Panc1 (cell line): ENCODE data around the gene LRRC47. TPM values are rescaled to one million over a fixed set of nuclear protein-coding genes. Genes with fewer than 3 reads are reported as not detected.
A peak's percentile ranks its signal among the peaks of the same experiment; 100 is the strongest.

Experiments
- ATAC-seq: fragments of 200-7000 bp; cut with Tn5 transposase; 2 replicates; pipeline ENCODE4 v1.9.1; 2020; ENCODE audit warnings: mild to moderate bottlenecking, moderate library complexity
- BruUV-seq: library from RNA; stranded (reverse); fragments of 400-500 nt; replicated peaks from 2 replicates; lab custom pipeline; 2021; lab: Mats Ljungman, UMichigan
- CTCF ChIA-PET: fragments of 300-600 bp; sonication (Branson Sonifier 250); formaldehyde crosslinking; loops from one replicate; lab custom pipeline; 2022; ENCODE audit warnings: antibody characterized with exemption; lab: Charles Lee
- POLR2A ChIA-PET: fragments of 300-600 bp; sonication (Branson Sonifier 250); formaldehyde crosslinking; loops from one replicate; lab custom pipeline; 2022; ENCODE audit warnings: antibody characterized with exemption; lab: Charles Lee
- DNase-seq: peaks from one replicate; pipeline ENCODE4 v3.0.0-alpha.2; 2010; ENCODE audit warnings: low read depth, low spot score
- H3K27ac ChIP-seq: 2 replicates; pipeline ENCODE4 v1.5.1; 2011; ENCODE audit warnings: mild to moderate bottlenecking, low read length, inconsistent platforms
- H3K27me3 ChIP-seq: fragments of 200-500 bp; sonication (Bioruptor generic); 2 replicates; pipeline ENCODE4 v1.6.0; 2014; ENCODE audit warnings: low read length, inconsistent platforms; ENCODE audit not compliant: control insufficient read depth, insufficient read depth
- H3K36me3 ChIP-seq: fragments of 200-500 bp; sonication (Bioruptor generic); 2 replicates; pipeline ENCODE4 v1.5.1; 2014; ENCODE audit warnings: inconsistent platforms, mild to moderate bottlenecking, low read length, moderate library complexity; ENCODE audit not compliant: control insufficient read depth, insufficient read depth
- H3K4me1 ChIP-seq: 2 replicates; pipeline ENCODE4 v1.5.1; 2011; ENCODE audit warnings: inconsistent platforms, mild to moderate bottlenecking, low read length, moderate library complexity; ENCODE audit not compliant: control insufficient read depth, insufficient read depth
- H3K4me3 ChIP-seq, 2 experiments: 2 replicates each; pipeline ENCODE4 v1.5.1; 2011 to 2012; ENCODE audit warnings: low read depth in 2 of 2, low read length in 2 of 2, mild to moderate bottlenecking in 2 of 2, inconsistent platforms in 1 of 2, moderate library complexity in 1 of 2
- H3K9me3 ChIP-seq: fragments of 200-500 bp; sonication (Bioruptor generic); 2 replicates; pipeline ENCODE4 v1.5.1; 2014; ENCODE audit warnings: low read depth, mild to moderate bottlenecking, inconsistent platforms, low read length, moderate library complexity; ENCODE audit not compliant: control insufficient read depth, insufficient read depth
- POLR2AphosphoS5 ChIP-seq: IDR thresholded peaks from 2 replicates; pipeline ENCODE4 v1.6.1; 2012; ENCODE audit warnings: mild to moderate bottlenecking, low read depth, low read length, moderate library complexity
- SIN3A ChIP-seq: IDR thresholded peaks from 2 replicates; pipeline ENCODE4 v1.6.1; 2012; ENCODE audit warnings: low read depth, mild to moderate bottlenecking, low read length, moderate library complexity, borderline replicate concordance; ENCODE audit not compliant: insufficient read depth
- TCF7L2 ChIP-seq: IDR thresholded peaks from 2 replicates; pipeline ENCODE4 v1.6.1; 2011; ENCODE audit warnings: mild to moderate bottlenecking, low read depth, low read length, inconsistent platforms
- in situ Hi-C: cut with HindIII; loops from 2 replicates; pipeline ENCODE4 v1.10.0; 2016; ENCODE audit warnings: low sequenced_read_pairs, low pct_unique_long_range_greater_than_20kb
- intact Hi-C: fragments of 100-400 bp; cut with micrococcal nuclease; formaldehyde crosslinking; loops from one replicate; pipeline ENCODE4 v1.10.0; 2022; ENCODE audit not compliant: unreplicated experiment
- total RNA-seq: library from RNA; stranded (reverse); gene quantifications from one replicate; pipeline ENCODE4 v1.2.1, GENCODE V29; 2021; ENCODE audit not compliant: unreplicated experiment
- TF ChIP-seq, protein P1 (sequence below), 2 experiments: IDR thresholded peaks; 2 replicates each; pipeline ENCODE4 v1.6.1; 2011 to 2012; ENCODE audit warnings: low read depth in 2 of 2, control low read depth in 1 of 2, low read length in 1 of 2, mild to moderate bottlenecking in 1 of 2, moderate library complexity in 1 of 2; ENCODE audit not compliant: insufficient read depth in 1 of 2
- TF ChIP-seq, protein P2 (sequence below): fragments of 450-650 bp; IDR thresholded peaks from 2 replicates; pipeline ENCODE4 v1.5.1; 2017; ENCODE audit warnings: mild to moderate bottlenecking

Gene LRRC47
- total RNA-seq, 1 experiment from 2014 or later = 51.0 TPM

GRCh38 chr1:3773572-3774275 lies 22.6 kb downstream of the LRRC47 start:
- TF ChIP-seq SIN3A (no peak), TCF7L2 (no peak), POLR2AphosphoS5 (no peak)
- TF ChIP-seq, protein P1, sequence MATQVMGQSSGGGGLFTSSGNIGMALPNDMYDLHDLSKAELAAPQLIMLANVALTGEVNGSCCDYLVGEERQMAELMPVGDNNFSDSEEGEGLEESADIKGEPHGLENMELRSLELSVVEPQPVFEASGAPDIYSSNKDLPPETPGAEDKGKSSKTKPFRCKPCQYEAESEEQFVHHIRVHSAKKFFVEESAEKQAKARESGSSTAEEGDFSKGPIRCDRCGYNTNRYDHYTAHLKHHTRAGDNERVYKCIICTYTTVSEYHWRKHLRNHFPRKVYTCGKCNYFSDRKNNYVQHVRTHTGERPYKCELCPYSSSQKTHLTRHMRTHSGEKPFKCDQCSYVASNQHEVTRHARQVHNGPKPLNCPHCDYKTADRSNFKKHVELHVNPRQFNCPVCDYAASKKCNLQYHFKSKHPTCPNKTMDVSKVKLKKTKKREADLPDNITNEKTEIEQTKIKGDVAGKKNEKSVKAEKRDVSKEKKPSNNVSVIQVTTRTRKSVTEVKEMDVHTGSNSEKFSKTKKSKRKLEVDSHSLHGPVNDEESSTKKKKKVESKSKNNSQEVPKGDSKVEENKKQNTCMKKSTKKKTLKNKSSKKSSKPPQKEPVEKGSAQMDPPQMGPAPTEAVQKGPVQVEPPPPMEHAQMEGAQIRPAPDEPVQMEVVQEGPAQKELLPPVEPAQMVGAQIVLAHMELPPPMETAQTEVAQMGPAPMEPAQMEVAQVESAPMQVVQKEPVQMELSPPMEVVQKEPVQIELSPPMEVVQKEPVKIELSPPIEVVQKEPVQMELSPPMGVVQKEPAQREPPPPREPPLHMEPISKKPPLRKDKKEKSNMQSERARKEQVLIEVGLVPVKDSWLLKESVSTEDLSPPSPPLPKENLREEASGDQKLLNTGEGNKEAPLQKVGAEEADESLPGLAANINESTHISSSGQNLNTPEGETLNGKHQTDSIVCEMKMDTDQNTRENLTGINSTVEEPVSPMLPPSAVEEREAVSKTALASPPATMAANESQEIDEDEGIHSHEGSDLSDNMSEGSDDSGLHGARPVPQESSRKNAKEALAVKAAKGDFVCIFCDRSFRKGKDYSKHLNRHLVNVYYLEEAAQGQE (IDR thresholded peaks at IDR 0.05; ENCODE audit: insufficient read depth in 1 of 2, low read depth in 2 of 2, low read length in 1 of 2) = no peak
- TF ChIP-seq, protein P2, sequence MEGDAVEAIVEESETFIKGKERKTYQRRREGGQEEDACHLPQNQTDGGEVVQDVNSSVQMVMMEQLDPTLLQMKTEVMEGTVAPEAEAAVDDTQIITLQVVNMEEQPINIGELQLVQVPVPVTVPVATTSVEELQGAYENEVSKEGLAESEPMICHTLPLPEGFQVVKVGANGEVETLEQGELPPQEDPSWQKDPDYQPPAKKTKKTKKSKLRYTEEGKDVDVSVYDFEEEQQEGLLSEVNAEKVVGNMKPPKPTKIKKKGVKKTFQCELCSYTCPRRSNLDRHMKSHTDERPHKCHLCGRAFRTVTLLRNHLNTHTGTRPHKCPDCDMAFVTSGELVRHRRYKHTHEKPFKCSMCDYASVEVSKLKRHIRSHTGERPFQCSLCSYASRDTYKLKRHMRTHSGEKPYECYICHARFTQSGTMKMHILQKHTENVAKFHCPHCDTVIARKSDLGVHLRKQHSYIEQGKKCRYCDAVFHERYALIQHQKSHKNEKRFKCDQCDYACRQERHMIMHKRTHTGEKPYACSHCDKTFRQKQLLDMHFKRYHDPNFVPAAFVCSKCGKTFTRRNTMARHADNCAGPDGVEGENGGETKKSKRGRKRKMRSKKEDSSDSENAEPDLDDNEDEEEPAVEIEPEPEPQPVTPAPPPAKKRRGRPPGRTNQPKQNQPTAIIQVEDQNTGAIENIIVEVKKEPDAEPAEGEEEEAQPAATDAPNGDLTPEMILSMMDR = no peak
- POLR2A ChIA-PET = no interaction called here
- intact Hi-C loops (no loop called here), in situ Hi-C loops (no loop called here)
- H3K4me3 ChIP-seq = peak overlapping the region; percentile 53 to 57
- H3K27ac ChIP-seq = peak overlapping the region; percentile 58
- DNase-seq = no peak
- H3K27me3 ChIP-seq = no peaks in the 10 kb centered on the region
- no TSS peak for BruUV-seq
- H3K4me1 ChIP-seq = peaks cover 51% of the 10 kb centered on the region
- ATAC-seq = peak; percentile 36
- CTCF ChIA-PET = interaction anchor here (1.1 kb wide), 1 partner anchor 49 kb away, joined by 3 read pairs; no protein-coding TSS in a partner anchor
- H3K9me3 ChIP-seq = no peaks in the 10 kb centered on the region
- no peaks in the 10 kb centered on the region for H3K36me3 ChIP-seq

DNA sequence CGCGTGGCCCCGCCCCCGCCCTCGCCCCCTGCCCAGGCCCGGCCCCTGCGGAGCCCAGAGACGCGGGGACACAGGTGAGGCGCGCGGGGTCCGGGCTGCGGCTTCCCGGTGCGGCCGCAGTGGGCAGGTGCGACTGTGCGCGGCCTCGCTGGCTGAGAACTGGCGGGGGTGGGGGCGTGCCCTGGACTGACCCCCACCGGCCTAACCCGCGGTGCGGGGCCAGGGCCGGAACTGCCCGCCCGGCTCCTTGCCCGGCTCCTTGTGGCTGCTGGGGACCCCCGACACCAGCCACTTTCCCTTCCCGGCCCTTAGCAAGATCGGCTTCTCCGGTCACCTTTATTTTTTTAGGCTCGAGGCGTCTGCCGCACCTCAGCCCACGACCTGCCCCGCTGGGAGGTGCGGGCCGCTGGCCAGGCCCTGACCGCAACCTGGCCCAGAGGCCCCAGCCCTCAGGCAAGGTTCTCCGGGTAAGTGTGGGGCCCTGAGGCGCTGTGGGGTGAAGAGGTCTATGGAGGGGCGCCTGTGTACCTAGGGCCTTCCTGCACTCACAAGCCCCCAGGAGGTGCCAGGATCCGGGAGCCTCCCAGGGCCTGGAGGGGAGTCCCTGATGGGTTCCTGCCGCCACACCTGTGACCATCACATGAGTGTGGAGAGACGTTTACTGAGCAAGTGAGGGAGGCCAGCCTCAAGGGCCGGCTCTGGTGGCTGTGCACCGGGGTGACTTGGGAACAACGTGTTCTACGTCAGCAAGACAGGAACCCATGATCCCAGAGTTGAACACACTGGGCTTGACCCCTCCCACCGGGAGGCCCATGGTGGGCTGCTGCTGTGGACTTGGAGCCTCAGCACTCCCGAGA lies 23.4 kb downstream of the LRRC47 start, which contains the start of gene SMIM1:
TSS of gene SMIM1 (plus strand) at position 35 of the 857 bp plus-strand sequence. CDS start 2,625 bp downstream, outside the sequence.
- POLR2A ChIA-PET = no interaction called here
- CTCF ChIA-PET = interaction anchor here (1.1 kb wide), 1 partner anchor 48 kb away, joined by 3 read pairs; no protein-coding TSS in a partner anchor
- Histone ChIP-seq H3K9me3 (no peaks in the 10 kb centered on the region), H3K36me3 (no peaks in the 10 kb centered on the region), H3K4me3 (peak within 1 kb of the TSS; percentile 54 to 57), H3K27me3 (no peaks in the 10 kb centered on the region), H3K27ac (peak within 1 kb of the TSS; percentile 58), H3K4me1 (peaks cover 51% of the 10 kb centered on the region)
- in situ Hi-C loops = no loop called here
- peak; percentile 33 for ATAC-seq
- TF ChIP-seq POLR2AphosphoS5 (no peak), SIN3A (no peak), TCF7L2 (no peak)
- TF ChIP-seq, protein P1 (IDR thresholded peaks at IDR 0.05; ENCODE audit: insufficient read depth in 1 of 2, low read depth in 2 of 2, low read length in 1 of 2) = no peak
- TF ChIP-seq, protein P2 = no peak
- no peak for DNase-seq
- BruUV-seq = no TSS peak
- intact Hi-C loops = no loop called here
